T1000 (cell line): ENCODE results near the gene SH3GL2.

ENCODE experiments used
- DNase-seq: peaks from one replicate; lab custom pipeline; 2025; ENCODE audit warnings: mixed read lengths; lab: John Stamatoyannopoulos, UW

SH3GL2 gene

DNA sequence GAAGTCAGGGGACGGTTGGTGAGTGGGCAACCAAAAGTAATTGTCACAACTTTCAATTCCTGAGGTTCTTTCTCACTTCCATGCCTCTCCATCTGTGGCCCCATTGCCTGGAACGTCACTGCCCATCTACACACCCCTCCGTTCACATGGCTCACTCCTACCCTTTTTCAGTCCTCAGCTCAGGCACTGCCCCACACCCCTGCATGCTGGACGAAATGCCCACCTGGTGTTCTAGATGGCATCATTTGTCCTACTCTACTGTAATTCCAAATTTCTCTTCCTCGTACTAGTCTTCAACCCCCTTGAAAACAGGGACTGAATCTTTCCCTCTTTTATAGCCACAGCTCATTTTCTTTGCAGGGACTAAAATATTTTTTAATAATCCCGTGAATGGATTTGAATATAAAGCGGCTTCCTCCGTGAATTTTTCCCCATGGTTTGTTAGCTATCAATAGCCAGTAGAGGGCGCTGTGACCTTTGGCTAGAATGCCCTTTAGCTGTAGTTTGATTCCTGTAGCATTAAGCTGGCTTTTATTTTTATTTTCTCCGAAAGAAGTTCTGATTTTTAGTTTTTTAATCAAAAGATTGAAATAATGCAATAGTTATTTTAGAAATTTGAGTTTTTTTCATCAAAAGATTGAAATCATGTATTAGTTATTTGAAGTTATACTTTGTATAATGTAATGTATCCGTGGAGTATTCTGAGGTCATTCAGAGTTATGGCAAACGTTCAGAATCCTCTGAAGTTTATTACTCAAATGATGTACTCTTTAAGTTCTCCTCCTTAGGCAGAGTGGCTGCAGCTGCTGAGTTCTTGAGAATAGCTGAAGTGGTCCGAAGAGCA lies 232.1 kb downstream of the SH3GL2 start:
- DNase-seq, result peak; percentile 11

DNA sequence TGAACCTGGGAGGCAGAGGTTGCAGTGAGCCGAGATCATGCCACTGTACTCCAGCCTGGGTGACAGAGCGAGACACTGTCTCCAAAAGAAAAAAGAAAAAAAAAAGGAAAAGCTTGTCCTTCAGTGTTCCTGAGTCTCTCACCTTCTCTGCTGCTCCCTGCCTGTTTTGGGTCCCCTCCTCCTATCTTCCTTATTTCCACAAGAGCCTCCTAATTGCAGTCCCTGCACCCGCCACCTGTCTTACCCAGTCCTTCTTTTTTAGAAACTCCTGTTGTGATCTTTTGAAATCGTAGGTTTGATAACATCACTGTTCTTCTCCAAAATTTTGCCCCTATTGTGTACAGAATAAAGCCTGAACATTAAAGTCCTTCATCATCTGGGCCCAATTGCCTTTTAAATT lies 234.9 kb downstream of the SH3GL2 start:
- no peak for DNase-seq

DNA sequence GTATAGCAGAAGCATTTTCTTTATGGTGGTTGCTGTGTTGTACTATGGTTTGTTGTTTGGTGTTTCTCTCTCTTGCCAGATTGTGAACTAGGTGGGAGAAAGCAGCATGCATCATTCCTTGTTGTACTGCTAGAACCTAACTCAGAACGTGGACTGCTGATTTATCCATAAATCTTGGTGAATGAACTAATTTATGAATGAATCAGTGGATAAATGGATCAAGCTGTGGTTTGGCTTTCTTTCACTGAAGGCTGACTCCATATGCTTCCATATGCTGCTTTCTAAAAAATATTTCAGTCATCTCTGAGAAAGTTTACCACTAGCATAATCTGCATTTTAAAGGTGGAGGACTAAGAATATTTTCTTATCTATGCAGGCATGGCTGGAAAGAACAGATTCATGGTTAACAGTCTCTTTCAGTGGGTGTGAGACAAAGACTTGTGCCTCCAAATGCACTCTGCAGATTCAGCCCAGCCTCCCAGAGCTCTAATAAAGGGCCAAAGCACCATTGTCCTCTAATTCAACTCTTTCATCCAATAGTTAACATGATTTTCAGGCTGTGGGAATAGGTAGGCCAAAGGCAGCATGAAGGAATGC lies 237.7 kb downstream of the SH3GL2 start:
- DNase-seq, result no peak

DNA sequence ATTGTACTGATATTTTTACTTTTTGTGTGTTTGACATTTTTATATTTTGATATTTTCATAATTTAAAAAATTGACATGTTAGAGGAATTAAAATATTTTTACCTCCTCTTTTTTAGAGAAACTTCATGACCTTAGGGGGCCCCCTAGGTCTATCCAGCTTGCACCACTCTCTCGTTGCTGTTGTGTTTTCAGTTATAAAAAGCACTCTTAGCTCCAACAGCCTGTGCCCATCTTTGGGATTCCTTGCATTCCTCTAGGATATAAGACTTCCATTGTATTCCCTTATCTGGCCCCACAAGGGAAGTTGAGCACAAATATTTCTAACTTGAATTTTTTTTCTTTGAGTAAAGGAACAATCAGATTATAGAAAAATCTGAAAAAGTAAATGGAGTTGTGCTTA lies 245.3 kb downstream of the SH3GL2 start:
- no peak for DNase-seq

DNA sequence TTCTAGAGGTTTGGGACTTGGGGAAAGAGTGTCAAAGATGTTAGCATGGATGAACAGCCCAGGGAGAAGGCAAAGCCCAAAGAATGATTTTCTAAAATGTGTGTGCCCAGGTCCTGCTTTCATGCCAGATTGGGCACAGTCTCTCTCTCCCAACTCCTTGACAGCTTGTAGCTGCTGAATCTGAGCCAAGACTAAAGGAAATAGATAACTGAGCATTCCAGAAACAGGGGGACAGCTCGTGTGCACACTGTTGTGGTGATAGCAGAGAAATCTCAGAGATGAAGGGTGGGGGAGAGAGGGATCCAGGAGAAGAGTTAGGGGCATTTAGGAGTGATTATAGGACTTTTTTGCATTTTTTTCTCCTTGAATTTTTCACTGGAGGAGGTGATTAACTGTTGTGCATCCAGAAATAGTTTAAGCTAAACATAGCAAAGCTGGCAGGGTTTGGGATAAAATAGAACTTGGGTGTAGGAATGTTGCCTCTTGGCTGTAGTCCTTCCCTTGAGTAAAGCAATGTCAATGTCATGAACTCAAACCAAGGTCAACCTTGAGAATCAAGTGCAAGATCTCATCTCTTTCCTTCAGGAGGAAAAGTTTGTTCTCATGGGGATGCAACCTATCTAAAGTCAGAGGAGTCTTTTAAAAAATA lies 245.9 kb downstream of the SH3GL2 start:
- no peak for DNase-seq

DNA sequence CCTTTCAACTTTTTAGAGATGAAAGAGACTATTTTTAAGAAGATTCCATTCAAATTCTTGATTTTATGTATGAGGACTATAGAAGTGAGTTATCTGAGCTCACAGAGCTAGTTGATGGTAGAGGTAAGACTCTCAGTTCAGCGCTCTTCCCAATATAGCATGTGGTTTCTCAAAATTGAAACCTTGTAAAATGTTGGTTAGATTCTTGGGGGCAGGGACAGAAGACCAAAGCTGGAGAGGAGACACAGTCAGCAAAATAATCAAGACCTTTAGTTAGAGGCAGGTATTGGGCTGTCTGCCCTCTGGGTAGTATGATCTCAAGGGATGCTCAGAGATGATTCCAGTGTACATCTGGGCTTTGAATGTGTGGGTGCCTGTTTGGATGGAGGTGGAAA lies 246.4 kb downstream of the SH3GL2 start:
- no peak for DNase-seq

DNA sequence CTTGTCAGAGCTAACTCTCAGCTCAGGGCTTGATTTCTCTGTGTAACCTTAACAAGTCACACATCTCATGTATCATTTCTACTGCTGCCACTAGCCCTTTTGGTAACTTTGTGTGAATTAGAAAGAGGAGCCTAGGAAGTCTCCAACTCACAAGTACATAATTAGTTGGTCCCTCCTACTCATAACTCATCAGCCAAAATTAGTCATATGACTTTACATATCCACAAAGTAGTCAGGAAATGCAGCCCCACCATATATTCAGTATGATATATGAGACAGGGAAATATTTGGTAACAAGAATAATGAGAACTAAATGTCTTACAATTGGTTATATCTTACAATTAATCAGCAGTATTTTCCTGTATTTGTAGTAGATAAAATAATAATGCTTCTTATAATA lies 250.2 kb downstream of the SH3GL2 start:
- DNase-seq, result no peak

DNA sequence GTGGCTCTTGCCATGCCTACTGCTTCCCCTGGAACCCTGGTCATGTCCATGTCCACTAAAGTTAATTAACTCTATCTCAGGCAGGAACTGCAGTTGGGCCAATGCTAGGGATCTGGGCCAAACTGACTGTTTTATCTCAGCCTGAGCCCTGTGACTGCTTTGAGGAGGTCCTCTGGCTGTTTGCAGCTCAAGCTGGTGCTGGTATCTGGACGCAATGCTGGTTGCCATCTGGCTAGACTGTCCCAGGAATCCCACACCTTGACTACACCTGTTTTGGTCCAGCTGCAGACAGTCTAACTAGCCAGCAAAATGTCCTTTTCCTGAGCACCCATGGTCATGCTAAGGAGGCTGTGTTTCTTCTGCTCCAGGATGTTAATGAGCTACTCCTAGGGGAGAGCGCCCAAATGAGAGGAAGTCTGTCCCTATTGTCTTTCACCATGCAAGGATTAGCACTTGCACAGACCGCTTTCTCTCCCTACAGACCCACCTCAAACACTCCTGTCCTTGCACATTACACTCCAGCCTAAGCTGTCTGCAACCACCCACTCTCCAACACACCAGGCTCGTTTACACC lies 251.0 kb downstream of the SH3GL2 start:
- no peak for DNase-seq

DNA sequence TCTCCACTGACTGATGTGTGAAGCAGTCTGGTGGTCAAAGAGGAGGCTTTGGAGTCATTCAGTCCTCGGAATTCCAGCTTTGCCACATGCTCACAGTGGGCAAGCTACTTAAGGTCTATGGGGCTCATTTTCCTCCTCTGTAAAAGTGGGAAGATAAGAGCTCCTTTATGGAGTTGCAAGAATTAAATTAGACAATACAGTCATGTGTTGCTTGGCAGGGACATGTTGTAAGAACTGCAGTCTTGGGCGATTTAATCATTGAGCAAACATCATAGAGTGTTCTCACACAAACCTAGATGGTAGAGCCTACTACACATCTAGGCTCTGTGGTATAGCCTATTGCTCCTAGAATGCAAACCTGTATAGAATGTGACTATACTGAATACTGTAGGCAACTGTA lies 253.9 kb downstream of the SH3GL2 start:
- no peak for DNase-seq

DNA sequence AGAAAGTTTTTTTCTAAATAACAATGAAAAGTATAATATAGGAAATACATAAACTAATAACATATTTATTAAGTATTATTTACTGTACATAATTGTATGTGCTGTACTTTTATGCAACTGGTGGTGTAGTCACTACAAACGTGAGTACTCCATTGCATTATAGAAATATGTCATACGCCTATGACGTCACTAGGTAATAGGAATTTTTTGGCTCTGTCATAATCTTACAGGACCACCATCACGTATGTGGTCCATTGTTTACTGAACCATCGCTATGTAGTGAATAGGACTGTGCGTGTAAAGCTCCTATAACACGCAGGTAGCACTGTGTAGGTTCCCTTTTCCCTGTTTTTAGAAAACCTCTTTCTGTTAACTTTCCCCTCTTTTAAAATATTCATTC lies 255.0 kb downstream of the SH3GL2 start:
- no peak for DNase-seq

DNA sequence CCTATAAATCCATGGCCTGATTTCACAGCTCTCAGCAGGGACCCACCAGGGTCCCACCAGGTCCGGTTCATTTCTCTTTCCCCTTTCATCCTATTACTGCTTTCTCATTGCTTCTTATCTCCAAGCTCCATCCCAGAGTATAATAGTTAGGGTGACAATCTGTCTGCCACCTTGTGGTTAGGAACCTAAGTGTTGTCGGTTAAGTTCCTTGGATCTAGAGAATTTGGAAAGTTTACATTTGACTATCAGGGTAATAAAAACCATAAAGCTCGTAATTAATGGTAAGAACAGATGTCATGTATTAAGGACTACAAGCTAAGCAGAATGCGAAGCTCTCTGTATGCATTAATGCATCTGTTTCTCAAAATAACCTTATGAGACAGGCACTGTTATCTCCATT lies 259.1 kb downstream of the SH3GL2 start:
- DNase-seq, result no peak

DNA sequence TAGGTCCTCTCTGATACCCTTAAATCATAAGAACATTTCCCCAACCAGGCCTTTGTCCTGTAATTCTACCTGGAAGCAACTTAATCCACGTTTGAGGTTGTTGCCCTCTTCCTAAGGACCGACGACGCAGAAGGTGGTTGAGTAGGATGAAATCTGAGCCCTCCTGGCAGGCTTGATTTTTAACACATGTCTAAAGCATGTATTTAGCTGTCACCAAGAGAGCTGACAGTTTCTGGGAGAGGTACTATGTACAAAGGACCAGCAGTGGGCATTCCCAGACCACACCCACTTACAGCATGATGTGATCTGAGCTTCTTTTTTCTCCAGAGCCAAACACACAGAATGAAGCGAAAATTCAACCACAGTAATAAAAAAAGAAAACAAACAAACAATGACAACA lies 260.9 kb downstream of the SH3GL2 start:
- no peak for DNase-seq

DNA sequence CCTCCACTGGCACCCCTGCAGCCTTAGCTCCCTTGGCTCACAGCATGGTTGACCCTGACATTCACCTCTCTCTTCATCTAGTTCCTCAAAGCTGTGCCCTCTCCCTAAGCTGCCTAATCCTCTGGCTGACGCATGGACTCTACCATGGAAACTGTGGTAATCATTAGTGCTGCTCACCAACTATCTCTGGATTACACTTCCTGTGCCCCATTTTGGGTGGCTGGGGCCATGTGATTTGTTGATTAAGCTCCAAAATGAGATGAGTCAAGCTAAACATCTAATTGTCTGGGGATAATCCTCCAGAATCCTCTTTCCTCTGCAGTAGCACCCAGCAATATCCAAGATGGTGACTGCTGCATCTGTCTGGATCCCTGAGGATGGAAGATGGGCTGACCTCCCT lies 264.4 kb downstream of the SH3GL2 start:
- no peak for DNase-seq
